H7 (cell line): ENCODE measurements around the gene CALN1. TPM values are rescaled to one million over a fixed set of nuclear protein-coding genes. Genes with fewer than 3 reads are reported as not detected.
"Not testable (repeated sequence)": the region's sequence is repeated elsewhere in the genome, so short reads cannot be mapped to it uniquely, and the experiment has no call there.

Experiments
- DNase-seq: peaks from one replicate; pipeline ENCODE4 v3.0.0; 2012
- H3K27me3 ChIP-seq: 2 replicates; pipeline ENCODE4 v1.6.0; 2011; ENCODE audit warnings: mild to moderate bottlenecking, low read length; ENCODE audit not compliant: control insufficient read depth, insufficient read depth
- H3K36me3 ChIP-seq: replicated peaks from 2 replicates; pipeline ENCODE4 v1.5.1; 2011; ENCODE audit warnings: low read length; ENCODE audit not compliant: control insufficient read depth, insufficient read depth
- H3K4me3 ChIP-seq: 2 replicates; pipeline ENCODE4 v1.5.1; 2011; ENCODE audit warnings: low read depth, mild to moderate bottlenecking, control low read depth, low read length, moderate library complexity; ENCODE audit not compliant: insufficient read depth
- total RNA-seq: library from RNA; depleted of rRNA; stranded (reverse); fragments of >200 nt; shearing (Covaris generic); gene quantifications from 2 replicates; pipeline ENCODE4 v1.2.3, GENCODE V29; 2014

The CALN1 gene
- total RNA-seq, 1 experiment from 2014 or later, result 3.2 TPM

GRCh38 chr7:72244826-72245398 is 167.2 kb downstream of the CALN1 start:
- H3K36me3 ChIP-seq, result no peaks in the 10 kb centered on the region
- DNase-seq, result no peak
- H3K27me3 ChIP-seq, result no peaks in the 10 kb centered on the region
- no peak overlapping the region for H3K4me3 ChIP-seq

GRCh38 chr7:72243329-72243728 is 168.8 kb downstream of the CALN1 start:
- H3K36me3 ChIP-seq, result no peaks in the 10 kb centered on the region
- H3K4me3 ChIP-seq, result no peak overlapping the region
- H3K27me3 ChIP-seq, result no peaks in the 10 kb centered on the region
- peak; percentile 19 for DNase-seq

GRCh38 chr7:72235351-72235750 is 176.8 kb downstream of the CALN1 start:
- H3K4me3 ChIP-seq, result no peak overlapping the region
- DNase-seq, result no peak
- no peaks in the 10 kb centered on the region for H3K27me3 ChIP-seq
- no peaks in the 10 kb centered on the region for H3K36me3 ChIP-seq

GRCh38 chr7:72234086-72234485 is 178.1 kb downstream of the CALN1 start:
- Histone ChIP-seq H3K27me3 (no peaks in the 10 kb centered on the region), H3K36me3 (no peaks in the 10 kb centered on the region), H3K4me3 (no peak overlapping the region)
- DNase-seq, result no peak

GRCh38 chr7:72230281-72230680 is 181.9 kb downstream of the CALN1 start:
- no peak overlapping the region for H3K4me3 ChIP-seq
- DNase-seq, result no peak
- H3K27me3 ChIP-seq, result no peaks in the 10 kb centered on the region
- H3K36me3 ChIP-seq, result no peaks in the 10 kb centered on the region

- Histone ChIP-seq H3K27me3 (no peaks in the 10 kb centered on the region), H3K4me3 (no peak overlapping the region), H3K36me3 (no peaks in the 10 kb centered on the region)
- no peak for DNase-seq
Measured at GRCh38 chr7:72223351-72223750, 188.8 kb downstream of the CALN1 start.

GRCh38 chr7:72222136-72222535 is 190.0 kb downstream of the CALN1 start:
- Histone ChIP-seq H3K4me3 (no peak overlapping the region), H3K36me3 (no peaks in the 10 kb centered on the region), H3K27me3 (no peaks in the 10 kb centered on the region)
- no peak for DNase-seq

- Histone ChIP-seq H3K4me3 (no peak overlapping the region), H3K36me3 (no peaks in the 10 kb centered on the region), H3K27me3 (no peaks in the 10 kb centered on the region)
- no peak for DNase-seq
Measured at GRCh38 chr7:72219500-72219899, 192.6 kb downstream of the CALN1 start.

- Histone ChIP-seq H3K4me3 (no peak overlapping the region), H3K27me3 (no peaks in the 10 kb centered on the region), H3K36me3 (no peaks in the 10 kb centered on the region)
- DNase-seq, result no peak
Measured at GRCh38 chr7:72217151-72217550, 195.0 kb downstream of the CALN1 start.

- H3K36me3 ChIP-seq, result no peaks in the 10 kb centered on the region
- no peak overlapping the region for H3K4me3 ChIP-seq
- DNase-seq, result no peak
- no peaks in the 10 kb centered on the region; the same call in 1 of the 2 replicates for H3K27me3 ChIP-seq
Measured at GRCh38 chr7:72213769-72214168, 198.4 kb downstream of the CALN1 start.

GRCh38 chr7:72213081-72213480 is 199.1 kb downstream of the CALN1 start:
- H3K4me3 ChIP-seq, result no peak overlapping the region
- H3K36me3 ChIP-seq, result no peaks in the 10 kb centered on the region
- DNase-seq, result no peak
- H3K27me3 ChIP-seq, result no peaks in the 10 kb centered on the region; the same call in 1 of the 2 replicates

- H3K36me3 ChIP-seq, result no peaks in the 10 kb centered on the region
- no peak for DNase-seq
- no peak overlapping the region for H3K4me3 ChIP-seq
- no peaks in the 10 kb centered on the region; the same call in 1 of the 2 replicates for H3K27me3 ChIP-seq
Measured at GRCh38 chr7:72211175-72211574, 201.0 kb downstream of the CALN1 start.

GRCh38 chr7:72209006-72209405 is 203.1 kb downstream of the CALN1 start:
- H3K36me3 ChIP-seq, H3K4me3 ChIP-seq, H3K27me3 ChIP-seq, DNase-seq: not testable (repeated sequence)

- H3K27me3 ChIP-seq, result no peaks in the 10 kb centered on the region
- DNase-seq, result no peak
- no peaks in the 10 kb centered on the region for H3K36me3 ChIP-seq
- H3K4me3 ChIP-seq, result no peak overlapping the region
Measured at GRCh38 chr7:72196176-72196575, 216.0 kb downstream of the CALN1 start.

- H3K27me3 ChIP-seq, result no peaks in the 10 kb centered on the region
- H3K4me3 ChIP-seq, result no peak overlapping the region
- no peaks in the 10 kb centered on the region for H3K36me3 ChIP-seq
- no peak for DNase-seq
Measured at GRCh38 chr7:72190919-72191318, 221.2 kb downstream of the CALN1 start.

- no peaks in the 10 kb centered on the region for H3K36me3 ChIP-seq
- no peak for DNase-seq
- H3K27me3 ChIP-seq, result no peaks in the 10 kb centered on the region
- H3K4me3 ChIP-seq, result no peak overlapping the region
Measured at GRCh38 chr7:72190146-72190545, 222.0 kb downstream of the CALN1 start.
